ENCODE measurements around the gene BCAS4.

Gene BCAS4

GRCh38 chr20:50904067-50904570, 109.3 kb downstream of the BCAS4 start:
- no peak for DNase-seq (ENCODE audit: low read depth in 2 of 3, low spot score in 1 of 3)

DNA sequence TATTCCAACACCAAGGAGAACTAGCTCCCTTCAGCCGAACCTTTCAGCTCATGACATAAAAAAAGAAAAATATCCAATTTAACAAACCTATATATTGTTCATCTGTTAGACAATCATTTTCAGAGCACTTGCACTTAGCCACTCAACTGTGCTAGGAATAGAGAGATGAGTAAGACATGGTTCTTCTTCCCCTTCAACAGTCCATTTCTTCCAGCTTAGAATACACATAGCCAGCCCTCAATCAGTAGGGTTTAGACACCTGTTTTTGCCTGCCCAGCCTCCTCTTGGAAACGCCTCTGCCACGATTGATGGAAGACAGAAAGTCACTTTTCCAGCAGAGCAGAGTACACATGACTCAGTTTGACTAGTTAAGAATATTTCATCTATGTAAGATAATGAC, 114.6 kb downstream of the BCAS4 start:
- no peak for DNase-seq (ENCODE audit: low read depth in 2 of 3, low spot score in 1 of 3)

- no peak for DNase-seq (ENCODE audit: low read depth in 2 of 3, low spot score in 1 of 3)
These were observed 116.2 kb downstream of the BCAS4 start for GRCh38 chr20:50911030-50911429.

DNA sequence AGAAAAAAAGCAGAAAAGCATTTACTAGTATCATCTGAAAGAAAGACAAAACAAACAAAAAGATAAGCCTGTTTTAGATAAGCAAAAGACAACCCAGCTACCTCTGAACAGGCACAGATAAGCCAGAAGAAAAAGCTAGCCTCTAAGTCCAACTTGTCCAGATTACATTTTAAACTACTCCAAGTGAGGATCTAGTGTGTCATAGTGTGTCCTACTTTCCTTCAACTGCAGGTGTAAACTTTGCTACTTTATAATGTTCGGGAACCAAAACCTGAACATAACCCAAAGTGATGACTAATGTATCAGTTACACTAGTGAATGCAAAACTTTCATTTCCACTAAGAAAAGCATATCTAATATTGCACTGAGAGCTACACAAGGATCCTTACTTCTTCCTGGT, 116.9 kb downstream of the BCAS4 start:
- DNase-seq (ENCODE audit: low read depth in 2 of 3, low spot score in 1 of 3) = no peak

DNA sequence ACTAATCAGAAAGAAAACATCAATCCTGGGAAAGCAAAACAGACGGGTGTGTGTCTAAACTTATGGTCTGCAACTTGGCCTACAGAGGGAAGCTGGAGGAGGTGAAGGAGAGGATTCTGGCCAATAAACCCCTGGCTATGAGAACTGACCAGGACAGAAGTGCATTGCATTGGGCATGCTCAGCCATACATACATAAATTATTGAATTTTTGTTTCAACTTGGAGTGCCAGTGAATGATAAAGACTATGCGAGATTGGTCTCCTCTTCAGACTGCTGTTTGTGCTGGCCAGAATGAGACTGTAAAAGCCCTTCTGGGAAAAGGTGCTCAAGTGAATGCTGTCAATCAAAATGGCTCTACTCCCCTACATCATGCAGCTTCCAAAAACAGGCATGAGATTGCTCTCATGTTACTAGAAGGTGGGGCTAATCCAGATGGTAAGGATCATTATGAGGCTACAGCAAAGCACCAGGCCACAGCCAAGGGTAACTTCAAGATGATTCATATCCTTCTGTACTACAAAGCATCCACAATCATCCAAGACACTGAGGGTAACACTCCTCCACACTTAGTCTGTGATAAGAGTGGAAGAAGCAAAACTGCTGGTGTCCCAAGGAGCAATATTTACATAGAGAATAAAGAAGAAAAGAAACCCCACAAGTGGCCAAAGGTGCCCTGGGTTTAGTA, 119.0 kb downstream of the BCAS4 start:
- no peak for DNase-seq (ENCODE audit: low read depth in 2 of 3, low spot score in 1 of 3)

- DNase-seq (ENCODE audit: low read depth in 2 of 3, low spot score in 1 of 3) = no peak
These were observed 120.6 kb downstream of the BCAS4 start for GRCh38 chr20:50915424-50915823.

DNA sequence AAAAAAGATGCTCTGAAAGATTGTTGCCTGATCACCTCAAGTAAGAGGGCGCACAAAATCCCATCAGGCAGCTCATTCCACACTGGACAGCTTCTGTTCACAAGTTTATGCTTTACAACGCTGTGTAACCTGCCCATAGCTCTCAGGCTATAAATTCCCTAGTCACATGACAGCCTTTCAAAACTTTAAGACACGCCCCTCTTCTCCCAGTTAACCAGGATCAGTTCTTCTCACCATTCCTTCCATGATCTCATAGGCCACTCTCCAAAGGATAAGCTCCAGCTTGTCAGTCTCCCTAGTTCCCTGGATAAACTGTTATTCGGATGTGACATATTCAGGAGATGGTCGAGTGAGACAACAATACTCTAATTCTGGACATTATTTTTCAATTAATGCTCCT, 121.4 kb downstream of the BCAS4 start:
- no peak for DNase-seq (ENCODE audit: low read depth in 2 of 3, low spot score in 1 of 3)

GRCh38 chr20:50916934-50917333, 122.1 kb downstream of the BCAS4 start:
- DNase-seq (ENCODE audit: low read depth in 2 of 3, low spot score in 1 of 3) = no peak

GRCh38 chr20:50918403-50918802, 123.5 kb downstream of the BCAS4 start:
- DNase-seq (ENCODE audit: low read depth in 2 of 3, low spot score in 1 of 3) = no peak

- no peak for DNase-seq (ENCODE audit: low read depth in 2 of 3, low spot score in 1 of 3)
These were observed 124.7 kb downstream of the BCAS4 start for GRCh38 chr20:50919567-50919966.

DNA sequence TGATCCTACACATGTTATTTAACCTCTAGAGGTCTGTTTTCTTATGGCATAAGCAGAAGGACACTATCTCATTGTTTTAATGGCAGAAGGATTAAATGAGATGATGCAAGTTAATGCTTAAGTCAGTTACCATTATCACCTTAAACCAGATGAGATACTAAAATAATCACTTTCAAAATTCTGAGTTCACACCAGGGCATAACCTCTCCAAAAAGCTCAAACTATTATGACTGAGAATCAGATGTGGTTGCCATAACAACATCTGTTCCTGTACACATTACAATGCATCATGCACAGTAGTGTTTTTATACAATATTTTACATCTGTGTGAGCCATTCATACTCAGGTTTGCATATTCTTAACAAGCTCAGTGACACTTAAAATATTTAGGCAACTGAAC, 126.1 kb downstream of the BCAS4 start:
- DNase-seq (ENCODE audit: low read depth in 2 of 3, low spot score in 1 of 3) = no peak

GRCh38 chr20:50921803-50922501, 127.1 kb downstream of the BCAS4 start:
- DNase-seq (ENCODE audit: low read depth in 2 of 3, low spot score in 1 of 3) = no peak

- no peak for DNase-seq (ENCODE audit: low read depth in 2 of 3, low spot score in 1 of 3)
These were observed 129.5 kb downstream of the BCAS4 start for GRCh38 chr20:50924261-50924920.

DNA sequence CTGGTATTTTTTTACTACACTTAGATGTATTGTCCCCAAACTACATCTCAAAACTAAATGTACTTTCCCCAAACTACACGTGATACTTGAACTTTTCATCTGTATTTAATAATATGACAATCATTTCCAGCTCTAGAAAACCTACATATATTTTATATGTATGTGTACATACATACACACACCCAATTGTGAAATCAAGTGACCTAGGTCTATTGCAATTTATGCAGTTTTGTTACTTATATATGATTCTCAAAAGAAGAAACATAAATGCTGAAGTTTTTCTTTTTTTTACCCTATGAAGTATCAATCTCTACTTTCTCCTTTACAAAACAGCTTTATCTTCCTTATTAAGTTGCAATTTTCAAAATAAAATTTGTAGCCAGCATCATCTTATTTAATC, 131.7 kb downstream of the BCAS4 start:
- DNase-seq (ENCODE audit: low read depth in 2 of 3, low spot score in 1 of 3) = no peak

All from stimulated activated CD4-positive, alpha-beta T cell treated with anti-CD3 and anti-CD28 coated beads, Interleukin-12 subunit alpha, Interleukin-12 subunit beta, amount 100 ng/mL, for 48 hours (primary cell).